Bronchial smooth muscle cell (primary cell): ENCODE measurements around the gene IFNLR1. TPM values are rescaled to one million over a fixed set of nuclear protein-coding genes. Genes with fewer than 3 reads are reported as not detected.

Experiments
- total RNA-seq: library from RNA; depleted of rRNA; stranded (reverse); fragments of >200 nt; gene quantifications from 2 replicates; pipeline ENCODE4 v1.2.1, GENCODE V29; 2014

The IFNLR1 gene
- not detected in 2 replicates for total RNA-seq

GRCh38 chr1:24186993-24187790, at the start of gene IFNLR1:
IFNLR1 (minus strand) TSS chr1:24187289; CDS start chr1:24187248, 41 bp downstream.

GRCh38 chr1:24142546-24143534, 44.2 kb downstream of the IFNLR1 start, which contains the start of gene IL22RA1:
IL22RA1 (minus strand) TSS chr1:24143140; CDS start chr1:24143082, 58 bp downstream.

GRCh38 chr1:24111996-24112779, 74.9 kb downstream of the IFNLR1 start, which contains the start of gene MYOM3:
MYOM3 (minus strand) TSS chr1:24112135; CDS start chr1:24108636, 3,499 bp downstream.

Other genes with a start within 250 kb of the IFNLR1 start
- gene PNRC2, start 227.5 kb downstream of the IFNLR1 start, total RNA-seq = 83.2 and 213 TPM in 2 replicates
- 65.6 and 89.6 TPM in 2 replicates for gene SRSF10, start 207.0 kb downstream of the IFNLR1 start, total RNA-seq
- gene MYOM3, start 75.2 kb downstream of the IFNLR1 start, total RNA-seq = under 0.01 TPM in 1 of 2 replicates, not detected in the other
- gene IL22RA1, start 44.1 kb downstream of the IFNLR1 start, total RNA-seq = 0.09 TPM in 1 of 2 replicates, not detected in the other
- not detected in 2 replicates for gene GRHL3, start 132.1 kb upstream of the IFNLR1 start, total RNA-seq
- gene STPG1, start 226.5 kb upstream of the IFNLR1 start, total RNA-seq = 2.0 and 4.6 TPM in 2 replicates
- gene NIPAL3, start 228.5 kb upstream of the IFNLR1 start, total RNA-seq = 34.3 and 42.7 TPM in 2 replicates